Upper lobe of left lung (tissue), 4 donors: ENCODE data around the gene TGM6.

Source experiments
- EP300 ChIP-seq, 4 donors: sonication (generic); formaldehyde crosslinking; IDR thresholded peaks; one replicate each; pipeline ENCODE4 v1.5.1; 2017; ENCODE audit warnings: antibody characterized with exemption in 4 of 4, control low read depth in 2 of 4
- POLR2A ChIP-seq, 4 donors: fragments of 450-650 bp; IDR thresholded peaks; one replicate each; pipeline ENCODE4 v1.5.1; 2016 to 2017; ENCODE audit warnings: antibody characterized with exemption in 4 of 4, mild to moderate bottlenecking in 2 of 4
- POLR2AphosphoS5 ChIP-seq, 2 donors: sonication (generic); formaldehyde crosslinking; IDR thresholded peaks; one replicate each; pipeline ENCODE4 v1.5.1; 2017; ENCODE audit warnings: antibody characterized with exemption in 2 of 2
- TF ChIP-seq, protein P1 (sequence below), 6 experiments: fragments of 450-650 bp in 4 of 6; fragments of 200-600 bp in 2 of 6; sonication (generic) in 2 of 6; IDR thresholded peaks; one replicate each; pipeline ENCODE4 v1.5.1; 2016 to 2019; ENCODE audit warnings: antibody characterized with exemption in 6 of 6

DNA sequence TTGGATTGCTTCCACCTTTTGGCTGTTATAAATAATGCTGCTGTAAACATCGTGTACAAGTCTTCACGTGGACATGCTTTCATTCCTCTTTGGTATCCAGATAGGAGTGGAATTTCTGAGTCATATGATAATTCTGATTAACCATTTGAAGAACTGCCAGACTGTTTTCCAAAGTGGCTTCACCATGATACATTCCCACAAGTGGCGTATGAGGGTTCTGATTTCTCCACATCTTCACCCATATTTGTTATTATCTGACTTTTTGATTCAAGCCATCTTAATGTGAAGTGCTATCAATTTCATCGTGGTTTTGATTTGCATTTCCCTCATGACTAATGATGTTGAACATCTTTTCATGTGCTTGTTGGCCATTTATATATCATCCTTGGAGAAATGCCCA is 92.8 kb downstream of the TGM6 start:
- TF ChIP-seq, protein P1, sequence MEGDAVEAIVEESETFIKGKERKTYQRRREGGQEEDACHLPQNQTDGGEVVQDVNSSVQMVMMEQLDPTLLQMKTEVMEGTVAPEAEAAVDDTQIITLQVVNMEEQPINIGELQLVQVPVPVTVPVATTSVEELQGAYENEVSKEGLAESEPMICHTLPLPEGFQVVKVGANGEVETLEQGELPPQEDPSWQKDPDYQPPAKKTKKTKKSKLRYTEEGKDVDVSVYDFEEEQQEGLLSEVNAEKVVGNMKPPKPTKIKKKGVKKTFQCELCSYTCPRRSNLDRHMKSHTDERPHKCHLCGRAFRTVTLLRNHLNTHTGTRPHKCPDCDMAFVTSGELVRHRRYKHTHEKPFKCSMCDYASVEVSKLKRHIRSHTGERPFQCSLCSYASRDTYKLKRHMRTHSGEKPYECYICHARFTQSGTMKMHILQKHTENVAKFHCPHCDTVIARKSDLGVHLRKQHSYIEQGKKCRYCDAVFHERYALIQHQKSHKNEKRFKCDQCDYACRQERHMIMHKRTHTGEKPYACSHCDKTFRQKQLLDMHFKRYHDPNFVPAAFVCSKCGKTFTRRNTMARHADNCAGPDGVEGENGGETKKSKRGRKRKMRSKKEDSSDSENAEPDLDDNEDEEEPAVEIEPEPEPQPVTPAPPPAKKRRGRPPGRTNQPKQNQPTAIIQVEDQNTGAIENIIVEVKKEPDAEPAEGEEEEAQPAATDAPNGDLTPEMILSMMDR (IDR thresholded peaks at IDR 0.05), result no peak
- TF ChIP-seq EP300 (IDR thresholded peaks at IDR 0.05) (peak in 1 of 4 donors; percentile 26), POLR2A (IDR thresholded peaks at IDR 0.05) (no peak), POLR2AphosphoS5 (IDR thresholded peaks at IDR 0.05) (no peak)
